H1 (cell line): ENCODE results near the gene CMIP.
A peak's percentile ranks its signal among the peaks of the same experiment; 100 is the strongest.

Experiments used
- ASH2L ChIP-seq: fragments of 200-600, 300-600 bp; sonication (generic); IDR thresholded peaks from one replicate; pipeline ENCODE4 v1.7.1; 2017; ENCODE audit warnings: low read length
- CTBP2 ChIP-seq: IDR thresholded peaks from 2 replicates; pipeline ENCODE4 v1.7.0; 2011; ENCODE audit warnings: borderline replicate concordance, mild to moderate bottlenecking, moderate library complexity, mixed read lengths, low read length; ENCODE audit not compliant: insufficient read depth, insufficient read length
- CTCF ChIP-seq, 3 experiments: IDR thresholded peaks; 1 replicate in 2 of 3; 2 replicates in 1 of 3; pipeline versions ENCODE4 v1.5.1 to v1.6.1; 2011; ENCODE audit warnings: low read length in 3 of 3, mild to moderate bottlenecking in 3 of 3, inconsistent platforms in 2 of 3, low read depth in 1 of 3, moderate library complexity in 1 of 3; ENCODE audit not compliant: insufficient read depth in 1 of 3; ENCODE audit errors: control extremely low read depth in 1 of 3
- EZH2 ChIP-seq: fragments of 200-600 bp; sonication (generic); IDR thresholded peaks from 2 replicates; pipeline ENCODE4 v1.7.1; 2012; ENCODE audit warnings: low read depth, mild to moderate bottlenecking, moderate library complexity, low read length, inconsistent platforms; ENCODE audit not compliant: severe bottlenecking
- GTF2F1 ChIP-seq: IDR thresholded peaks from 2 replicates; pipeline ENCODE4 v1.6.1; 2012; ENCODE audit warnings: low read depth, low read length, improper control_type of control experiment, borderline replicate concordance
- POLR2A ChIP-seq, 2 experiments: IDR thresholded peaks; 1 replicate in 1 of 2; 2 replicates in 1 of 2; pipeline ENCODE4 v1.6.1; 2011; ENCODE audit warnings: low read depth in 2 of 2, low read length in 2 of 2, mild to moderate bottlenecking in 2 of 2; ENCODE audit errors: control extremely low read depth in 1 of 2
- POLR2AphosphoS5 ChIP-seq: IDR thresholded peaks from 2 replicates; pipeline ENCODE4 v1.6.1; 2011; ENCODE audit warnings: low read depth, low read length
- RAD21 ChIP-seq, 2 experiments: IDR thresholded peaks in 1 of 2; conservative IDR thresholded peaks in 1 of 2; 2 replicates each; pipeline ENCODE4 v1.6.1; 2011; ENCODE audit warnings: low read depth in 2 of 2, low read length in 2 of 2, improper control_type of control experiment in 1 of 2, inconsistent platforms in 1 of 2, mild to moderate bottlenecking in 1 of 2, moderate library complexity in 1 of 2
- SIN3A ChIP-seq, 2 experiments: IDR thresholded peaks in 1 of 2; conservative IDR thresholded peaks in 1 of 2; 2 replicates each; pipeline ENCODE4 v1.6.1; 2011 to 2012; ENCODE audit warnings: low read length in 2 of 2, improper control_type of control experiment in 1 of 2, low read depth in 1 of 2, mild to moderate bottlenecking in 1 of 2

GRCh38 chr16:81730090-81731051 lies 285.8 kb downstream of the CMIP start:
- TF ChIP-seq CTCF (IDR thresholded peaks at IDR 0.05; ENCODE audit: control extremely low read depth in 1 of 3, insufficient read depth in 1 of 3, low read depth in 1 of 3, low read length in 3 of 3) (peak; percentile 77 to 100 (median 91)), GTF2F1 (0 out of 2 replicates have a peak, but pooled peaks have one; percentile 58), SIN3A (conservative IDR thresholded peaks at IDR 0.05 in 1 of 2, IDR thresholded peaks at IDR 0.05 in 1 of 2; ENCODE audit: low read depth in 1 of 2, low read length in 2 of 2) (peak in 1 of 2 experiments; percentile 78; a peak in 2 of 4 replicates), ASH2L (no peak), POLR2AphosphoS5 (no peak; the same call in 1 of the 2 replicates), EZH2 (no peak), POLR2A (IDR thresholded peaks at IDR 0.05; ENCODE audit: control extremely low read depth in 1 of 2, low read depth in 2 of 2, low read length in 2 of 2) (peak in 1 of 2 experiments; percentile 67; a peak in 2 of 3 replicates), RAD21 (IDR thresholded peaks at IDR 0.05 in 1 of 2, conservative IDR thresholded peaks at IDR 0.05 in 1 of 2; ENCODE audit: low read depth in 2 of 2, low read length in 2 of 2) (peak; percentile 56 to 59), CTBP2 (no peak)
